PC-9 (cell line): ENCODE results near the gene TMEM141.

ENCODE experiments used
- CTCF ChIP-seq: fragments of 200-600 bp; sonication (generic); conservative IDR thresholded peaks from 2 replicates; pipeline ENCODE4 v1.6.1; 2017; ENCODE audit warnings: mixed run types, antibody characterized with exemption, mild to moderate bottlenecking, moderate library complexity
- EZH2 ChIP-seq: fragments of 200-600 bp; sonication (generic); IDR thresholded peaks from 2 replicates; pipeline ENCODE4 v1.8.0; 2017; ENCODE audit warnings: antibody characterized with exemption, low read depth

- TF ChIP-seq CTCF (no peak), EZH2 (no peak)
These were observed 3.3 kb downstream of the TMEM141 start for GRCh38 chr9:136794281-136794999.
